ENCODE results near the gene PPP4R2.

PPP4R2 gene

GRCh38 chr3:73026111-73026759 is 29.6 kb downstream of the PPP4R2 start:
- TF ChIP-seq, protein P1, sequence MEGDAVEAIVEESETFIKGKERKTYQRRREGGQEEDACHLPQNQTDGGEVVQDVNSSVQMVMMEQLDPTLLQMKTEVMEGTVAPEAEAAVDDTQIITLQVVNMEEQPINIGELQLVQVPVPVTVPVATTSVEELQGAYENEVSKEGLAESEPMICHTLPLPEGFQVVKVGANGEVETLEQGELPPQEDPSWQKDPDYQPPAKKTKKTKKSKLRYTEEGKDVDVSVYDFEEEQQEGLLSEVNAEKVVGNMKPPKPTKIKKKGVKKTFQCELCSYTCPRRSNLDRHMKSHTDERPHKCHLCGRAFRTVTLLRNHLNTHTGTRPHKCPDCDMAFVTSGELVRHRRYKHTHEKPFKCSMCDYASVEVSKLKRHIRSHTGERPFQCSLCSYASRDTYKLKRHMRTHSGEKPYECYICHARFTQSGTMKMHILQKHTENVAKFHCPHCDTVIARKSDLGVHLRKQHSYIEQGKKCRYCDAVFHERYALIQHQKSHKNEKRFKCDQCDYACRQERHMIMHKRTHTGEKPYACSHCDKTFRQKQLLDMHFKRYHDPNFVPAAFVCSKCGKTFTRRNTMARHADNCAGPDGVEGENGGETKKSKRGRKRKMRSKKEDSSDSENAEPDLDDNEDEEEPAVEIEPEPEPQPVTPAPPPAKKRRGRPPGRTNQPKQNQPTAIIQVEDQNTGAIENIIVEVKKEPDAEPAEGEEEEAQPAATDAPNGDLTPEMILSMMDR (IDR thresholded peaks at IDR 0.05; ENCODE audit: poor library complexity, severe bottlenecking): no peak
- peaks cover 3% of the 10 kb centered on the region; the same call in 1 of the 2 replicates for H3K36me3 ChIP-seq (ENCODE audit: low read depth)
- H3K27ac ChIP-seq (ENCODE audit: poor library complexity, severe bottlenecking): no peak overlapping the region
- DNase-seq (ENCODE audit: low spot score) (no peak), ATAC-seq (ENCODE audit: low read depth) (no peak)
- H3K4me1 ChIP-seq (ENCODE audit: insufficient read depth, poor library complexity, severe bottlenecking): peaks cover 23% of the 10 kb centered on the region
- no peak overlapping the region for H3K4me3 ChIP-seq (ENCODE audit: severe bottlenecking)
- H3K9me3 ChIP-seq (ENCODE audit: severe bottlenecking): no peaks in the 10 kb centered on the region
- H3K27me3 ChIP-seq (ENCODE audit: insufficient read depth, poor library complexity, severe bottlenecking): no peaks in the 10 kb centered on the region

GRCh38 chr3:73026760-73027113 is 30.1 kb downstream of the PPP4R2 start:
- TF ChIP-seq, protein P1 (IDR thresholded peaks at IDR 0.05; ENCODE audit: poor library complexity, severe bottlenecking): no peak
- DNase-seq (ENCODE audit: low spot score): no peak
- Histone ChIP-seq H3K36me3 (ENCODE audit: low read depth) (peaks cover 3% of the 10 kb centered on the region; the same call in 1 of the 2 replicates), H3K4me3 (ENCODE audit: severe bottlenecking) (no peak overlapping the region), H3K27me3 (ENCODE audit: insufficient read depth, poor library complexity, severe bottlenecking) (no peaks in the 10 kb centered on the region), H3K4me1 (ENCODE audit: insufficient read depth, poor library complexity, severe bottlenecking) (peaks cover 23% of the 10 kb centered on the region), H3K9me3 (ENCODE audit: severe bottlenecking) (no peaks in the 10 kb centered on the region), H3K27ac (ENCODE audit: poor library complexity, severe bottlenecking) (no peak overlapping the region)
- no peak for ATAC-seq (ENCODE audit: low read depth)

GRCh38 chr3:73028803-73029202 is 32.2 kb downstream of the PPP4R2 start:
- ATAC-seq (ENCODE audit: low read depth): no peak; the same call in 2 of the 3 replicates
- H3K9me3 ChIP-seq (ENCODE audit: severe bottlenecking): no peaks in the 10 kb centered on the region
- H3K27ac ChIP-seq (ENCODE audit: poor library complexity, severe bottlenecking): peak overlapping the region; percentile 30
- peaks cover 19% of the 10 kb centered on the region for H3K4me1 ChIP-seq (ENCODE audit: insufficient read depth, poor library complexity, severe bottlenecking)
- DNase-seq (ENCODE audit: low spot score): no peak
- no peaks in the 10 kb centered on the region for H3K27me3 ChIP-seq (ENCODE audit: insufficient read depth, poor library complexity, severe bottlenecking)
- no peaks in the 10 kb centered on the region for H3K36me3 ChIP-seq (ENCODE audit: low read depth)
- TF ChIP-seq, protein P1 (IDR thresholded peaks at IDR 0.05; ENCODE audit: poor library complexity, severe bottlenecking): no peak
- H3K4me3 ChIP-seq (ENCODE audit: severe bottlenecking): no peak overlapping the region

GRCh38 chr3:73029321-73029796 is 32.7 kb downstream of the PPP4R2 start:
- no peaks in the 10 kb centered on the region for H3K27me3 ChIP-seq (ENCODE audit: insufficient read depth, poor library complexity, severe bottlenecking)
- peak; percentile 90 for ATAC-seq (ENCODE audit: low read depth)
- TF ChIP-seq, protein P1 (IDR thresholded peaks at IDR 0.05; ENCODE audit: poor library complexity, severe bottlenecking): no peak
- H3K36me3 ChIP-seq (ENCODE audit: low read depth): no peaks in the 10 kb centered on the region
- no peak for DNase-seq (ENCODE audit: low spot score)
- H3K4me3 ChIP-seq (ENCODE audit: severe bottlenecking): no peak overlapping the region
- no peaks in the 10 kb centered on the region for H3K9me3 ChIP-seq (ENCODE audit: severe bottlenecking)
- H3K27ac ChIP-seq (ENCODE audit: poor library complexity, severe bottlenecking): peak overlapping the region; percentile 30
- H3K4me1 ChIP-seq (ENCODE audit: insufficient read depth, poor library complexity, severe bottlenecking): peaks cover 13% of the 10 kb centered on the region

GRCh38 chr3:73030073-73030597 is 33.5 kb downstream of the PPP4R2 start:
- Histone ChIP-seq H3K27ac (ENCODE audit: poor library complexity, severe bottlenecking) (peak overlapping the region; percentile 30), H3K9me3 (ENCODE audit: severe bottlenecking) (no peaks in the 10 kb centered on the region), H3K4me1 (ENCODE audit: insufficient read depth, poor library complexity, severe bottlenecking) (peaks cover 8% of the 10 kb centered on the region), H3K4me3 (ENCODE audit: severe bottlenecking) (no peak overlapping the region), H3K27me3 (ENCODE audit: insufficient read depth, poor library complexity, severe bottlenecking) (no peaks in the 10 kb centered on the region), H3K36me3 (ENCODE audit: low read depth) (no peaks in the 10 kb centered on the region)
- ATAC-seq (ENCODE audit: low read depth): no peak
- DNase-seq (ENCODE audit: low spot score): no peak
- TF ChIP-seq, protein P1 (IDR thresholded peaks at IDR 0.05; ENCODE audit: poor library complexity, severe bottlenecking): no peak
